Mesenchymal stem cell (in vitro differentiated cells and primary cell): ENCODE data around the gene TRDN.

Source experiments
- DNase-seq: peaks from one replicate; pipeline ENCODE4 v3.0.0-alpha.2; 2013
- H2AFZ ChIP-seq: one replicate; pipeline ENCODE4 v1.6.1; 2013; ENCODE audit warnings: low read depth, mild to moderate bottlenecking, control low read depth, inconsistent platforms, low read length, moderate library complexity
- H2AK5ac ChIP-seq: 2 replicates; pipeline ENCODE4 v1.6.1; 2013; ENCODE audit warnings: low read length, moderate library complexity, mild to moderate bottlenecking, inconsistent platforms; ENCODE audit not compliant: severe bottlenecking
- H2BK120ac ChIP-seq: one replicate; pipeline ENCODE4 v1.6.1; 2013; ENCODE audit warnings: low read depth, mild to moderate bottlenecking, inconsistent platforms, low read length, moderate library complexity
- H2BK12ac ChIP-seq, 2 experiments: one replicate each; pipeline ENCODE4 v1.6.1; 2013; ENCODE audit warnings: inconsistent platforms in 2 of 2, low read length in 2 of 2, mild to moderate bottlenecking in 2 of 2, moderate library complexity in 2 of 2, control low read depth in 1 of 2
- H2BK15ac ChIP-seq: one replicate; pipeline ENCODE4 v1.6.1; 2013; ENCODE audit warnings: mild to moderate bottlenecking, low read depth, inconsistent platforms; ENCODE audit not compliant: poor library complexity, severe bottlenecking
- H2BK5ac ChIP-seq: 2 replicates; pipeline ENCODE4 v1.6.1; 2013; ENCODE audit warnings: low read depth, mild to moderate bottlenecking, low read length, control low read depth, inconsistent platforms; ENCODE audit not compliant: poor library complexity, severe bottlenecking
- H3K14ac ChIP-seq, 2 experiments: one replicate each; pipeline ENCODE4 v1.6.1; 2013; ENCODE audit warnings: inconsistent platforms in 2 of 2, low read length in 2 of 2, control low read depth in 1 of 2, mild to moderate bottlenecking in 1 of 2, moderate library complexity in 1 of 2
- H3K18ac ChIP-seq, 2 experiments: one replicate each; pipeline ENCODE4 v1.6.1; 2013; ENCODE audit warnings: inconsistent platforms in 2 of 2, low read length in 2 of 2, control low read depth in 1 of 2, low read depth in 1 of 2, mild to moderate bottlenecking in 1 of 2
- H3K23ac ChIP-seq, 2 experiments: one replicate each; pipeline ENCODE4 v1.6.1; 2013; ENCODE audit warnings: inconsistent platforms in 2 of 2, low read length in 2 of 2, mild to moderate bottlenecking in 2 of 2, moderate library complexity in 2 of 2, control low read depth in 1 of 2
- H3K27ac ChIP-seq: 2 replicates; pipeline ENCODE4 v1.5.1; 2013; ENCODE audit warnings: mild to moderate bottlenecking, moderate library complexity, low read length, control low read depth, inconsistent platforms; ENCODE audit not compliant: poor library complexity, severe bottlenecking
- H3K27me3 ChIP-seq, 2 experiments: 2 replicates each; pipeline versions ENCODE4 v1.6.1 to v1.7.0; 2013; ENCODE audit warnings: low read length in 2 of 2, mild to moderate bottlenecking in 2 of 2, moderate library complexity in 2 of 2, control low read depth in 1 of 2, inconsistent platforms in 1 of 2; ENCODE audit not compliant: control insufficient read depth in 1 of 2, insufficient read depth in 1 of 2
- H3K36me3 ChIP-seq, 2 experiments: 2 replicates each; pipeline versions ENCODE4 v1.6.1 to v1.7.0; 2013; ENCODE audit warnings: low read length in 2 of 2, control low read depth in 1 of 2, inconsistent platforms in 1 of 2, low read depth in 1 of 2, mild to moderate bottlenecking in 1 of 2; ENCODE audit not compliant: insufficient read depth in 2 of 2, control insufficient read depth in 1 of 2
- H3K4ac ChIP-seq, 2 experiments: one replicate each; pipeline ENCODE4 v1.6.1; 2013; ENCODE audit warnings: inconsistent platforms in 2 of 2, low read length in 2 of 2, mild to moderate bottlenecking in 2 of 2, moderate library complexity in 2 of 2, control low read depth in 1 of 2, low read depth in 1 of 2
- H3K4me1 ChIP-seq: 2 replicates; pipeline ENCODE4 v1.6.1; 2013; ENCODE audit warnings: low read depth, low read length, control low read depth; ENCODE audit not compliant: control insufficient read depth, insufficient read depth
- H3K4me2 ChIP-seq: 2 replicates; pipeline ENCODE4 v1.6.1; 2013; ENCODE audit warnings: low read length, mild to moderate bottlenecking, inconsistent platforms; ENCODE audit not compliant: poor library complexity, severe bottlenecking
- H3K4me3 ChIP-seq, 2 experiments: 2 replicates each; pipeline versions ENCODE4 v1.5.1 to v1.7.0; 2013; ENCODE audit warnings: low read length in 2 of 2, mild to moderate bottlenecking in 2 of 2, control low read depth in 1 of 2, low read depth in 1 of 2; ENCODE audit not compliant: insufficient read depth in 1 of 2
- H3K79me1 ChIP-seq: replicated peaks from 2 replicates; pipeline ENCODE4 v1.6.1; 2013; ENCODE audit warnings: mild to moderate bottlenecking, control low read depth, low read length, inconsistent platforms; ENCODE audit not compliant: poor library complexity, severe bottlenecking
- H3K9ac ChIP-seq: 2 replicates; pipeline ENCODE4 v1.7.0; 2013; ENCODE audit warnings: mild to moderate bottlenecking, low read length, moderate library complexity
- H3K9me3 ChIP-seq: 2 replicates; pipeline ENCODE4 v1.7.0; 2013; ENCODE audit warnings: mild to moderate bottlenecking, low read length; ENCODE audit not compliant: control insufficient read depth
- H4K8ac ChIP-seq: one replicate; pipeline ENCODE4 v1.6.1; 2013; ENCODE audit warnings: inconsistent platforms, mild to moderate bottlenecking, low read length, moderate library complexity
- H4K91ac ChIP-seq: one replicate; pipeline ENCODE4 v1.6.1; 2013; ENCODE audit warnings: mild to moderate bottlenecking, low read length, inconsistent platforms
- WGBS: methylation state at CpG from one replicate; pipeline ENCODE4 v1.1.7; 2013; ENCODE audit warnings: mixed read lengths; 5-methylcytosine and 5-hydroxymethylcytosine counted together

TRDN gene

DNA sequence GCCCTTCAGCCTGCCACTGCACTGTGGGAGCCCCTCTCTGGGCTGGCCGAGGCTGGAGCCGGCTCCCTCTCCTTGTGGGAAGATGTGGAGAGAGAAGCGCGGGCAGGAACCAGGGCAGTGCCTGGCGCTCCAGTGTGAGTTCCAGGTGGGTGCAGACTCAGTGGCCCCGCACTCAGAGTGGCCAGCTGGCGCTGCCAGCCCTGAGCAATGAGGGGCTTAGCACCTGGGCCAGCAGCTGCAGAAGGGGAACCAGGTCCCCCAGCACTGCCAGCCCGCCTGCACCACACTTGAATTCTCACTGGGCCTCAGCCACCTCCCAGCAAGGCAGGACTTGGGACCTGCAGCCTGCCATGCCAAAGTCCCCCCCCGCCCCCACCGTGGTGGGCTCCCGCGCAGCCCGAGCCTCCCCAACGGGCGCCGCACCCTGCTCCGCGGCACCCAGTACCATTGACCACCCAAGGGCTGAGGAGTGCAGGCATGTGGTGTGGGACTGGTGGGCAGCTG lies 434.8 kb downstream of the TRDN start:
- Histone ChIP-seq H3K36me3 (no peaks in the 10 kb centered on the region), H3K4me1 (no peaks in the 10 kb centered on the region), H3K4ac (no peak overlapping the region), H3K27me3 (no peaks in the 10 kb centered on the region), H3K4me3 (no peak overlapping the region), H3K18ac (no peak overlapping the region), H2AK5ac (no peak overlapping the region), H3K9me3 (no peaks in the 10 kb centered on the region), H2BK120ac (no peak overlapping the region), H2BK12ac (no peak overlapping the region), H2BK15ac (no peak overlapping the region), H4K8ac (no peak overlapping the region), H3K14ac (no peak overlapping the region), H3K23ac (no peak overlapping the region), H3K4me2 (no peak overlapping the region), H2BK5ac (no peak overlapping the region), H3K27ac (no peak overlapping the region), H2AFZ (no peak overlapping the region), H3K9ac (no peak overlapping the region), H4K91ac (no peak overlapping the region), H3K79me1 (no peaks in the 10 kb centered on the region)
- WGBS: 83% methylated on average over 18 of the region's 18 CpGs
- no peak for DNase-seq

GRCh38 chr6:123193298-123193697 lies 443.5 kb downstream of the TRDN start:
- no peak overlapping the region for H3K14ac ChIP-seq
- no peaks in the 10 kb centered on the region for H3K27me3 ChIP-seq
- no peak overlapping the region for H2BK12ac ChIP-seq
- H3K9ac ChIP-seq: no peak overlapping the region
- H4K8ac ChIP-seq: no peak overlapping the region
- no peak overlapping the region for H2BK120ac ChIP-seq
- no peak overlapping the region for H3K4me3 ChIP-seq
- H4K91ac ChIP-seq: no peak overlapping the region
- H2AFZ ChIP-seq: no peak overlapping the region
- H3K4me1 ChIP-seq: no peaks in the 10 kb centered on the region
- H3K23ac ChIP-seq: no peak overlapping the region
- DNase-seq: no peak
- no peak overlapping the region for H2BK5ac ChIP-seq
- no peak overlapping the region for H3K4ac ChIP-seq
- H3K4me2 ChIP-seq: no peak overlapping the region
- no peak overlapping the region for H3K27ac ChIP-seq
- no peak overlapping the region for H2BK15ac ChIP-seq
- no peaks in the 10 kb centered on the region for H3K36me3 ChIP-seq
- no peak overlapping the region for H2AK5ac ChIP-seq
- no peaks in the 10 kb centered on the region for H3K79me1 ChIP-seq
- peaks cover 10% of the 10 kb centered on the region for H3K9me3 ChIP-seq
- H3K18ac ChIP-seq: no peak overlapping the region

DNA sequence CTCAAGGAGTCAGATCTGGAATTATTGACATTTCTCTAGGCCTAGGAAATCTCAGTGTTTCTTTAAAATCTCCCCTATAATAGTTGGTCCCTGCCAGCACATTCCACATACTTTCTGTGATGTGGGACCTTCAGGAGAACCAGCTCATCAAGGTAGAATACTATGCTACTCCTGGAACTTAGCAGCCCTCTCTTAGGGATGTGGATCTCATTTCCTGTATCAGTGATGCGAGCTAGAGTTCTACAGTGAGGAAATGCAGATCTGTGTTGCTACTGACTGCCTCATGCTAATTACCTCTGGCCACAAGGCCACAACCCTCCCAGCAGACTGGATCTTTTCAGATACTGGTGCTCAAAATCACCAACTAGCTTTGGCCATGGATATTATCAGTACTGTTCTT lies 446.9 kb downstream of the TRDN start:
- Histone ChIP-seq H4K8ac (no peak overlapping the region), H2AK5ac (no peak overlapping the region), H3K27me3 (no peaks in the 10 kb centered on the region), H4K91ac (no peak overlapping the region), H3K18ac (no peak overlapping the region), H2BK120ac (no peak overlapping the region), H3K27ac (no peak overlapping the region), H3K14ac (no peak overlapping the region), H3K4ac (no peak overlapping the region), H3K9me3 (peaks cover 14% of the 10 kb centered on the region), H3K4me3 (no peak overlapping the region), H2BK12ac (no peak overlapping the region), H2BK5ac (no peak overlapping the region), H3K9ac (no peak overlapping the region), H3K36me3 (no peaks in the 10 kb centered on the region), H3K79me1 (no peaks in the 10 kb centered on the region), H3K4me2 (no peak overlapping the region), H2BK15ac (no peak overlapping the region), H2AFZ (no peak overlapping the region), H3K4me1 (no peaks in the 10 kb centered on the region), H3K23ac (no peak overlapping the region)
- no peak for DNase-seq
- 67% methylated on average over 1 of the region's 1 CpG for WGBS

GRCh38 chr6:123182998-123183397 lies 453.8 kb downstream of the TRDN start:
- Histone ChIP-seq H3K4ac (no peak overlapping the region), H3K79me1 (no peaks in the 10 kb centered on the region), H4K91ac (no peak overlapping the region), H2BK12ac (no peak overlapping the region), H3K36me3 (no peaks in the 10 kb centered on the region), H3K4me2 (no peak overlapping the region), H2AK5ac (no peak overlapping the region), H3K18ac (no peak overlapping the region), H3K9ac (no peak overlapping the region), H3K4me1 (no peaks in the 10 kb centered on the region), H4K8ac (no peak overlapping the region), H3K14ac (no peak overlapping the region), H3K23ac (no peak overlapping the region), H3K9me3 (peaks cover under 1% of the 10 kb centered on the region), H2AFZ (no peak overlapping the region), H2BK5ac (no peak overlapping the region), H2BK120ac (no peak overlapping the region), H3K27me3 (no peaks in the 10 kb centered on the region), H3K27ac (no peak overlapping the region), H3K4me3 (no peak overlapping the region), H2BK15ac (no peak overlapping the region)
- WGBS: 75% methylated on average over 7 of the region's 7 CpGs
- DNase-seq: no peak
